Activated CD8-positive, alpha-beta memory T cell treated with anti-CD3 and anti-CD28 coated beads, Interleukin-2, amount 50 U/mL, for 48 hours (primary cell): ENCODE data around the gene SCYGR7.

ENCODE experiments used
- DNase-seq: peaks from one replicate; pipeline ENCODE4 v3.0.0-alpha.2; 2020

Gene SCYGR7

GRCh38 chr2:227759411-227760118, 31.4 kb downstream of the SCYGR7 start:
- no peak for DNase-seq

GRCh38 chr2:227761740-227762476, 33.8 kb downstream of the SCYGR7 start:
- DNase-seq, result no peak

GRCh38 chr2:227765788-227766372, 37.7 kb downstream of the SCYGR7 start:
- no peak for DNase-seq

- DNase-seq, result peak; percentile 79
These were observed 38.3 kb downstream of the SCYGR7 start for GRCh38 chr2:227766373-227766883.

- no peak for DNase-seq
These were observed 39.7 kb downstream of the SCYGR7 start for GRCh38 chr2:227767830-227768229.

- no peak for DNase-seq
These were observed 44.1 kb downstream of the SCYGR7 start for GRCh38 chr2:227772197-227772661.

- no peak for DNase-seq
These were observed 44.8 kb downstream of the SCYGR7 start for GRCh38 chr2:227772932-227773331.

GRCh38 chr2:227774011-227774624, 46.0 kb downstream of the SCYGR7 start:
- DNase-seq, result no peak

- no peak for DNase-seq
These were observed 47.0 kb downstream of the SCYGR7 start for GRCh38 chr2:227774895-227775842.
